Cardiac fibroblast (primary cell): ENCODE measurements around the gene PDPN.

Experiments
- DNase-seq, 2 donors: peaks; one replicate each; pipeline versions ENCODE4 v3.0.0 to v3.0.0-alpha.2; 2010; ENCODE audit warnings: low read depth in 2 of 2
- H3K4me3 ChIP-seq, 2 donors: replicated peaks in 1 of 2; 1 replicate in 1 of 2; 2 replicates in 1 of 2; pipeline ENCODE4 v1.5.1; 2011; ENCODE audit warnings: low read depth in 2 of 2, low read length in 2 of 2, mild to moderate bottlenecking in 2 of 2, moderate library complexity in 1 of 2
- TF ChIP-seq, protein P1 (sequence below): IDR thresholded peaks from one replicate; pipeline ENCODE4 v1.5.1; 2011; ENCODE audit warnings: low read depth, mild to moderate bottlenecking, low read length, inconsistent platforms

PDPN gene

DNA sequence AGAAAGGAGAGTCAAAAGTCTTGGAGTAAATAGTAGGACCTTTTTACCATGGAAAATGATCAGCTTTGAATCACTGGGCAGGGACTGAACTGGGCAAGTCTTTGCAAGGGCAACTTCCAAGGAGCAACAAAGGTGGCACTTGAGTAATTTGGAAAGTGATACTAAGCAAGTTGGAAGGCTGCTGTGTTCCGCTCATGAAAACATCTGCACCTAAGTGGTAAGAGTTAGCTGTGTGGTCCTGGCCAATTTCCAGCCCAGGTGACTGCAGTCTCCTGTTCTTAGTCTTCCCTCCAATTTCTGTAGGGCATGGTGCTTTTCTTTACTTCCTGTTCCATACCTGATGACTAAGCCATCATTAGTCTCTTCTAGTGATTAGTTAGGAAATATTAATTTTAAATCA is 80.8 kb downstream of the PDPN start:
- DNase-seq = no peak
- TF ChIP-seq, protein P1, sequence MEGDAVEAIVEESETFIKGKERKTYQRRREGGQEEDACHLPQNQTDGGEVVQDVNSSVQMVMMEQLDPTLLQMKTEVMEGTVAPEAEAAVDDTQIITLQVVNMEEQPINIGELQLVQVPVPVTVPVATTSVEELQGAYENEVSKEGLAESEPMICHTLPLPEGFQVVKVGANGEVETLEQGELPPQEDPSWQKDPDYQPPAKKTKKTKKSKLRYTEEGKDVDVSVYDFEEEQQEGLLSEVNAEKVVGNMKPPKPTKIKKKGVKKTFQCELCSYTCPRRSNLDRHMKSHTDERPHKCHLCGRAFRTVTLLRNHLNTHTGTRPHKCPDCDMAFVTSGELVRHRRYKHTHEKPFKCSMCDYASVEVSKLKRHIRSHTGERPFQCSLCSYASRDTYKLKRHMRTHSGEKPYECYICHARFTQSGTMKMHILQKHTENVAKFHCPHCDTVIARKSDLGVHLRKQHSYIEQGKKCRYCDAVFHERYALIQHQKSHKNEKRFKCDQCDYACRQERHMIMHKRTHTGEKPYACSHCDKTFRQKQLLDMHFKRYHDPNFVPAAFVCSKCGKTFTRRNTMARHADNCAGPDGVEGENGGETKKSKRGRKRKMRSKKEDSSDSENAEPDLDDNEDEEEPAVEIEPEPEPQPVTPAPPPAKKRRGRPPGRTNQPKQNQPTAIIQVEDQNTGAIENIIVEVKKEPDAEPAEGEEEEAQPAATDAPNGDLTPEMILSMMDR = no peak
- no peak overlapping the region for H3K4me3 ChIP-seq

DNA sequence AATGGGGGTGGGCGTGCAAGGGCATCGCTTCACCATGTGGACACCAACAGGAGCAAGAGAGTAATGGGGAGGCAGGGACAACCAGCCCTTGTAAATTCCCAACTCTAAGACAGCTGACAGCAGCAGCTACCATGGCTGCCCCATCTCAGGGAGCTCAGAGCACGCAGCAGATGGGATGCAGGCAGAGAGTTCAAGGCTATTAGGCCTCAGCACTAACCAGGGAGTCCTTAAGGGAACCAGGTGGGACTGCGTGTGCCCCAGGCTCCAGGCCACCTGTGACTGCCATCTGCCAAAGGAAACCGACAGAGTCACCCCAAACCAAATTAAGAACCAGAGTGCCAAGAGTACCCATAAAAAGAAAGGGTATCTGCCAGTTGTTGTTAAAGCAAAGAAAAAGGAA is 82.7 kb downstream of the PDPN start:
- H3K4me3 ChIP-seq = no peak overlapping the region
- DNase-seq = no peak
- TF ChIP-seq, protein P1 = no peak
